Posterior vena cava (tissue), 2 donors: Measurements from ENCODE around the gene PDGFA. TPM values are rescaled to one million over a fixed set of nuclear protein-coding genes. Genes with fewer than 3 reads are reported as not detected.

ENCODE experiments used
- DNase-seq: peaks from one replicate; pipeline ENCODE4 v3.0.0-alpha.2; 2020; ENCODE audit warnings: low spot score
- intact Hi-C, 2 donors: fragments of 100-400 bp; cut with DNase I; formaldehyde crosslinking; loops; one replicate each; pipeline versions ENCODE4 v1.14.1 to v1.14.2; 2022 to 2023
- total RNA-seq, 2 donors: library from RNA; stranded (reverse); fragmentation: NEBNext Ultra II Directional; extraction: Animal tissue kit (Norgen Biotek cat#: 25700); gene quantifications; one replicate each; pipeline ENCODE4 v1.2.1, GENCODE V29; 2021
- donor health status: DM: yes; HTN: yes; CAD: no.
- donor health status: DM: yes; HTN: yes; CAD: no.

PDGFA gene
- total RNA-seq, 2 donors from 2014 or later = 54.1 to 63.1 TPM

DNA sequence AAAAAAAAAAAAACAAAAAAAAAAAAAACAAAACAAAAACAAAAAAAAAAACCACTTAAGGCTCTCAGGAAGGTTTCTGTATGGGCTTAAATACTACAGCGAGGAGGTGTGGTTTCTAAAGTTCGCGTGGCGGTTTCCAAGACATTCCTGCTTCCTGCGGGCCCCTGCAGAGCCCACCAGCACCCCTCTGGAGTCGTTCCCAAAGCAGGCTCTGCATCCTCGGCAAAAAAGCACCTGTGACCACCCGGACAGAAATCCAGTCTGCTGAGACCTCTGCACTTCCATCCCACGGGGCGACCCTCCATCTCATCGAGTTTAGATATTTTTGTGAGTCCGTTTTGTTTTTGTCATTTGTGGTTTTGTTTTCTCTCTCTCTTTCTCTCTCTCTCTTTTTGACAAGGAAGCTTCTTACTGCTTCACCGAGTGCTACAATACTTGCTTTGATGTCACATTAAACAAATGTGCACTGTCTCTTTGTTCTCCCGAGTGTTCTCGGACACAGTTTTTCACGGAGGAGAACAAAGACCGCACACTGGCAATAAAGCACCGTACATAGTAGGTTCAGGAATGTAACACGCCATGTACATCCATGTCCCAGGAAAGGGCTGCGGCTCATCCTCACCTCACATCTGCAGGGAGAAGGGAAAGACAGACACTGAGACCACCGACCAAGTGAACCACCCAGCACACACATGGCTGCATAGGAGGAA lies 21.5 kb downstream of the PDGFA start:
- peak; percentile 59 for DNase-seq
- intact Hi-C loops = no loop called here

GRCh38 chr7:497346-497745 lies 22.3 kb downstream of the PDGFA start:
- peak; percentile 70 for DNase-seq
- intact Hi-C loops = no loop called here

DNA sequence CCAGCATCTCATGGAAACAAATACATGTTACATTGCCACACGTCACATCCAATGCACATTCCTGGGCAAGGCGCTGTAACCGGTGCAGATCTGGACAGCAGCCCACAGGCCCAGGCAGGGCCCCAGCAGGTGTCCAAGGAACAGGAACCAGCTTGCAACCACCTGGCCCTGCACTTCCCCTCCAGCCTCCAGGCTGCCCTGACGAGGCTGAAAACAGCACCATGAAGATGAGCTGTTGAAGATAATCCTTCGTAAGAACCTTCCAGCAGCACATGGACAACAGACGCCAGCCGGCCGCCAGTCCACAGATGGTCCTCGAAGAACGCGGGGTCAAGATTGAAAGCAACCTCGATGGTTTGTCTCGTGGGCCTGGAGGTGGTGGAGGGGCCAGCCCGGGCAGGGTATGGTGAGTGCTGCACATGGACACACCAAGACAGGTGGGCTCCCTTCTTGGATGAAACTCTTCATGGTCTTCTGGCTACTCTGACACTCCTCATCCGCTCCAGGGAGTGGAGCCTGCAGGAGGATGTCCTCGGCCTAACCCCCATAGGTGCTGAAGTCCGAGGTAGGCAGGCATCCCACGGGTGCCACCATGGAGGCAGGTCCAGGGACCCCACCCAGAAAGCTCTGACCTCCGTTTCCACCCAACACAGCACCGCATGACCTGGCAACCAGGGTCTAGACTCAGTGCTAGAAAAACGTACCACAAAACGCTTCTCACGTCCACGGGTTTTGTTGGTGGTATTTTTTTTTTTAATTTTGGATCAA lies 22.9 kb downstream of the PDGFA start:
- DNase-seq = peak; percentile 73

DNA sequence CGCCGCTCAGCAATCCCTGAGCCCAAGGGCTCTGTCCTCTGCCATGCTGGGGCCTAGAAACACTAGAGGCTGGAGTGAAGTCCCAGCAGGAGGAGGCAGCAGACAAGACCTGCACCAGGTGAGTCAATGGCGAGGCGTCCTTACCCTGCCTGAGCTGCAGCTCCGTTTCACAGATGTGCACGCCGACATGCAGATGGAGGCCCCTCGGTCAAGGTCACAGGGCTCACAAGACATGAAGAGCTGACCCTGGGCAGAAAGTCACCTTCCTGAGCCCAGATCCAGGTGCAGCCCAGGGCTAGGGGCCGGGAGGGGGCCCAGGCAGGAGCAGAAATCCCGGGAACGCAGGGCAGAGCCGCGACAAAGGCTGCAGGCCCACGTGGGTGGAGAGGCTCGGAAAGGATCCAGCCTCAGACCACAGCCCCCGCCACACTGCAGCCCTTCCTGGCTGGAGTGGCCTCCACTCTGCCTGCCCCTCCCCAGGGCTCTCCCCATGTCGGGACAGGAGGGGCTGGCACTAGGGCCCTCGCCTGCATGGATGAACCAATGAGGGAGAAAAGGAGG lies 23.8 kb downstream of the PDGFA start:
- intact Hi-C loops = no loop called here
- DNase-seq = peak; percentile 67

More for the DNA sequence above, 22.9 kb downstream of the PDGFA start:
- intact Hi-C loops = no loop called here

DNA sequence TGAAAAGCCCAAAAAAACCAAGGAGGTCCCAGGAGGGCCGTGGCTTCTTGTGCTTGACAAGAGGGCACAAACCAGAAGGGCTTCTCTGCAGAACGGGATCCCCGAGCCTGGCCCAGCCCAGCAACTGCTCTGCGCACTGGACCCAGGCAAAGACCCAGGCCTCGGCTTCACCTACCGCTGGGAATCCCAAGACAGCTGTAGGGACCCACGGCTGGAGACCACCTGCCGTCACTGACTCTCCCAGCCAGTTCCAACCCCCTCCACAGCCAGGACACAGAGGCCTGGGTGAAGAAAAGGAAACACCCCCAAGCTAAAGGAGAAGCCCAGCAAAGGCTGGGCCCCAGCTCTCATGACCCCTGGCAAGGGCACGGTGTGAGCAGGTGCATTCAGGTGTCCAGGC lies 24.3 kb downstream of the PDGFA start:
- intact Hi-C loops = no loop called here
- peak; percentile 64 for DNase-seq

DNA sequence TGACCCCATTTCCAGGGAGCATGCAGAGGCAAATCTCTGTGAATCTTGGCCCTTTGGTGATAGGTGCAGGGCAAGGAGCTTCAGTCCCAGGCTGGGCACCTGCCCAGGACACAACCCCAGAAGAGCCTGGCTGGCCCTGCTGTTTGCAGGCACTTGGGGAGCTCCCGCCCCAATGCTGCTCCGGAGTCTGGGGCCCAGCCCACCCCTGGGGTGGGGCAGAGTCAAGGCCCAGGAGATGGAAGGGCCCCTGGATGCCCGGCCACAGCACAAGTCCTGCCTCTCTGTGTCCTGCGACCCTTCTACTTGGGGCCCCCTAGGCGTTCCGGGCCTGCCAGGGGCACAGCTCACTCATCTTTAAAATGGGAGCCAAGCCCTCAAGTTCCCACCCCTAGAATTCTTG lies 24.7 kb downstream of the PDGFA start:
- DNase-seq = peak; percentile 75
- intact Hi-C loops = loop anchor here in 1 of 2 donors (5.0 kb wide), 1 partner anchor 53 kb away; no protein-coding TSS in a partner anchor

- intact Hi-C loops = loop anchor here in 1 of 2 donors (5.0 kb wide), 1 partner anchor 52 kb away; no protein-coding TSS in a partner anchor
- DNase-seq = no peak
These were observed 25.4 kb downstream of the PDGFA start for GRCh38 chr7:494259-494687.

GRCh38 chr7:493661-494251 lies 25.9 kb downstream of the PDGFA start:
- DNase-seq = peak; percentile 78
- intact Hi-C loops = loop anchor here in 1 of 2 donors (5.0 kb wide), 1 partner anchor 51 kb away; no protein-coding TSS in a partner anchor

- DNase-seq = peak; percentile 63
- intact Hi-C loops = loop anchor here in 1 of 2 donors (5.0 kb wide), 1 partner anchor 50 kb away; no protein-coding TSS in a partner anchor
These were observed 27.0 kb downstream of the PDGFA start for GRCh38 chr7:492714-493065.

GRCh38 chr7:491958-492713 lies 27.5 kb downstream of the PDGFA start:
- intact Hi-C loops = loop anchor here in 1 of 2 donors (5.0 kb wide), 1 partner anchor 50 kb away; no protein-coding TSS in a partner anchor
- peak; percentile 65 for DNase-seq

DNA sequence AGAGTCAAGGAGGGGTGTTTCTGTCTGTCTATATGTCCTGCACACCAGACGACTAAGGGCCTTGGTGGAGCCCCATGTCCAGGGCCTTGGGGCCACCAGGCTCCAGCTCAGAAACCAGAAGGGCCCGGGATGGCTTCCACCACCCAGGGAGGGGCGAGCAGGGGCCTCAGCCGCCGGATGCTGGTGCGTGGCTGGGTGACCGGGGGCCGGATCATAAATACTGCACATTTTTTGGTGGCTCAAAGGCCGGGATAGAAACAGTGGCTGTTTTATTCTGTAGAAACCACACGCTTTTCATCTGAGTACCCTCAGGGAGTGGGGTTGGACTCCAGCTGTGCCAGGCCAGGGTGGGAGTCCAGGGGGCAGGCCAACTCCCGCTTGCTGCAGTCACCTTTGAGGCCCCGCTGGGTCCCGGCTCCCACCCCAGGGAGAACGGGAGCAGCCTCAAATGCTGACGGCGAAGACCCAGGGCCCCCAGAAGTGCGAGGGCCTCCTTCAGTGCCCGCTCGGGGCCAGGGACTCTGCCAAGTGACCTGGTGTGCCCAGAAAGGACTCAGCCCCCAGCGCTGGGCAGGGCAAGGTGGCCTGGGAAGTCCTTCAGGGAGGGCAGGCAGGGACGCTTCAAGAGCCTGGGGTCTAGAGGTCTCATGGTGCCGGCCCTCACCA lies 28.2 kb downstream of the PDGFA start:
- intact Hi-C loops = loop anchor here in 1 of 2 donors (5.0 kb wide), 1 partner anchor 49 kb away; no protein-coding TSS in a partner anchor
- peak; percentile 80 for DNase-seq

- peak; percentile 77 for DNase-seq
- intact Hi-C loops = loop anchor here in 1 of 2 donors (5.0 kb wide), 1 partner anchor 48 kb away; no protein-coding TSS in a partner anchor
These were observed 29.0 kb downstream of the PDGFA start for GRCh38 chr7:490461-491291.

DNA sequence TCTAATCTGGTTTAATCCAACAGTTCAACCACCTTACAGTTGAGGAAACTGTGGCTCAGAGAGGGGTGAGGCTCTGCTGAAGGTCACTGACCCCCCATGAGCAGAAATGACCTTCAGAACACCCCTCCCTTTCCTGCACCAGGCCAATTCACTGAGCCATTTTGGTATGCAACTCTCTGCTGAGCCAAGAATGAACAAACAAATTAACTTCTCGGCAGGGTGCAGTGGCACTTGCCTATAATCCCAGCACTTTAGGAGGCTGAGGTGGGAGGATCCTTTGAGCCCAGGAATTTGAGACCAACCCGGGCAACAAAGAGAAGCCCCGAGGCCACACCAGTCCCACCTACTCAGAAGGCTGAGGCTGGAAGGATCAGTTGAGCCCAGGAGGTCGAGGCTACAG lies 29.8 kb downstream of the PDGFA start:
- intact Hi-C loops = loop anchor here in 1 of 2 donors (5.0 kb wide), 1 partner anchor 48 kb away; no protein-coding TSS in a partner anchor
- DNase-seq = peak; percentile 43

- intact Hi-C loops = no loop called here
- peak; percentile 37 for DNase-seq
These were observed 33.4 kb downstream of the PDGFA start for GRCh38 chr7:486216-486743.

DNA sequence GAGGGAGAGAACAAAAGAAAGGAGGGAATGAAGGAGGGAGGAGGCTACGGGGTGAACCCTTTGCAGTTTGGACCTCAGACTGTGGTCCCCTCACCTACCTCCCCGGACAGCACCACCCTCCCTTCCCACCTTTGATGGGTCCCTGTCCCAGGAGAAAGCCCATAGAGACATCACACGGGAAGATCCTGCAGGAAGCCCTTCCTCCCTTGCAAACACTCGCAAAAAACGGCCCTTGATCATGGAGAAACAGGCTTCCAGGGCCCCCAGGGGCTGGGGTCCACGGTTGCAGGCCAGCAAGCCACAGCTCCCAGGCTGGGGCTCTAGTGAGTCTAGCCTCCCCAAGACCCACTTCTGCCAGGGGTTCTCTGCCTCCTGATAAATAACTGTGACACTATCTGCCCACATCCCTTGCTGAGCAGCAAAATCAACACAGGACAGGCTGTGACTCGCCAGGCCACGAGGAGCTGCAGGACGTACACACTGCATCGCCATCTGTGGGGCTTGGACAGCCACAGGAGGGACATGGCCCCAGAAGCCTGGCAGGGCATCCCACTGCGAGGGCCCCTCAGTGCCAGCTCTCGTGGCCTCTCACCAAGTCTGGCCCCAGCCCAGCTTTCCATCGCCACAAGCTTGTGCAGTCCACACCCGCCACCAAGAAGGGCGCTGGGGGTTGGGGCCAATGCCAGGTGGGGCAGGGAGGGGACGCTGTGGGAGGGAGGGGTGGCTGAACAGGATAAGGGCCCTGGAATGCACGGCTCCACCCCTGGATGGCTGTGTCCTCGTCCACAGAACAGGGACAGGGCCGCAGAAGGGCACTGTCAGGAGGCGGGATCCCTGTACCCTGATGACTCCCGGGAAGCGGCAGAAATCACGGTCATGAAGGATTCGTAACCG lies 34.2 kb downstream of the PDGFA start:
- intact Hi-C loops = no loop called here
- peak; percentile 73 for DNase-seq
